Neural cell (in vitro differentiated cells): ENCODE data around the gene RANBP10. TPM values are rescaled to one million over a fixed set of nuclear protein-coding genes. Genes with fewer than 3 reads are reported as not detected.

ENCODE experiments used
- H2AFZ ChIP-seq: fragments of 200-600, 300-800 bp; sonication (generic), shearing (Covaris generic); 2 replicates; pipeline ENCODE4 v1.6.0; 2014; ENCODE audit warnings: low read depth, mild to moderate bottlenecking, antibody characterized with exemption, low read length, moderate library complexity
- H3F3A ChIP-seq: fragments of 200-600 bp; shearing (Covaris generic); 2 replicates; pipeline ENCODE4 v1.6.1; 2016; ENCODE audit warnings: mild to moderate bottlenecking, moderate library complexity, mixed read lengths, antibody characterized with exemption, low read length; ENCODE audit not compliant: insufficient read depth, poor library complexity, severe bottlenecking
- H3K27ac ChIP-seq: fragments of 200-600, 300-800 bp; sonication (generic), shearing (Covaris generic); 2 replicates; pipeline ENCODE4 v1.5.1; 2014; ENCODE audit warnings: mild to moderate bottlenecking, low read length, moderate library complexity
- H3K27me3 ChIP-seq: fragments of 300-800, 200-600 bp; sonication (generic), shearing (Covaris generic); 2 replicates; pipeline ENCODE4 v1.6.0; 2014; ENCODE audit warnings: mild to moderate bottlenecking, low read depth, low read length, moderate library complexity; ENCODE audit not compliant: insufficient read depth
- H3K36me3 ChIP-seq: fragments of 300-800, 200-600 bp; sonication (generic), shearing (Covaris generic); 2 replicates; pipeline ENCODE4 v1.5.1; 2014; ENCODE audit warnings: mild to moderate bottlenecking, antibody characterized with exemption, low read length, moderate library complexity; ENCODE audit not compliant: insufficient read depth
- H3K4me2 ChIP-seq: fragments of 300-800, 200-600 bp; sonication (generic), shearing (Covaris generic); 2 replicates; pipeline ENCODE4 v1.6.0; 2014; ENCODE audit warnings: mild to moderate bottlenecking, low read length
- H3K4me3 ChIP-seq: fragments of 300-800, 200-600 bp; sonication (generic), shearing (Covaris generic); 2 replicates; pipeline ENCODE4 v1.5.1; 2014; ENCODE audit warnings: mild to moderate bottlenecking, low read length, moderate library complexity
- H3K79me2 ChIP-seq: fragments of 200-600 bp; shearing (Covaris generic); replicated peaks from 2 replicates; pipeline ENCODE4 v1.6.0; 2014; ENCODE audit warnings: mild to moderate bottlenecking, low read length, moderate library complexity; ENCODE audit not compliant: insufficient read depth
- H3K9ac ChIP-seq: fragments of 300-800, 200-600 bp; sonication (generic), shearing (Covaris generic); 2 replicates; pipeline ENCODE4 v1.6.1; 2016; ENCODE audit warnings: mild to moderate bottlenecking, low read length, mixed read lengths
- H3K9me2 ChIP-seq: fragments of 200-600 bp; shearing (Covaris generic); 2 replicates; pipeline ENCODE4 v1.6.1; 2016; ENCODE audit warnings: mild to moderate bottlenecking, low read length, mixed read lengths; ENCODE audit not compliant: insufficient read depth
- H3K9me3 ChIP-seq: fragments of 200-600, 300-800 bp; sonication (generic), shearing (Covaris generic); 2 replicates; pipeline ENCODE4 v1.6.1; 2016; ENCODE audit warnings: mild to moderate bottlenecking, mixed run types, low read length, moderate library complexity, mixed read lengths
- H4K20me1 ChIP-seq: fragments of 200-600 bp; shearing (Covaris generic); 2 replicates; pipeline ENCODE4 v1.6.1; 2016; ENCODE audit warnings: mild to moderate bottlenecking, mixed run types; ENCODE audit not compliant: insufficient read depth
- EP300 ChIP-seq: fragments of 450-650 bp; conservative IDR thresholded peaks from 2 replicates; pipeline ENCODE4 v1.6.1; 2014; ENCODE audit warnings: antibody characterized with exemption, mild to moderate bottlenecking, moderate library complexity; ENCODE audit not compliant: poor library complexity, severe bottlenecking
- EZH2 ChIP-seq: fragments of 200-600, 300-800 bp; shearing (Covaris generic), sonication (generic); IDR thresholded peaks from 2 replicates; pipeline ENCODE4 v1.6.1; 2014; ENCODE audit warnings: antibody characterized with exemption, low read length, borderline replicate concordance, mild to moderate bottlenecking; ENCODE audit not compliant: insufficient read depth, poor library complexity, severe bottlenecking
- MXI1 ChIP-seq: fragments of 450-650 bp; conservative IDR thresholded peaks from 2 replicates; pipeline ENCODE4 v1.6.1; 2014; ENCODE audit warnings: antibody characterized with exemption, mild to moderate bottlenecking; ENCODE audit not compliant: poor library complexity, severe bottlenecking
- POLR2AphosphoS5 ChIP-seq: IDR thresholded peaks from 2 replicates; pipeline ENCODE4 v1.6.1; 2012
- RAD21 ChIP-seq: fragments of 450-650 bp; conservative IDR thresholded peaks from 2 replicates; pipeline ENCODE4 v1.6.1; 2014; ENCODE audit warnings: antibody characterized with exemption, mild to moderate bottlenecking, moderate library complexity
- SMC3 ChIP-seq: fragments of 450-650 bp; conservative IDR thresholded peaks from 2 replicates; pipeline ENCODE4 v1.6.1; 2014; ENCODE audit warnings: antibody characterized with exemption, mild to moderate bottlenecking, moderate library complexity; ENCODE audit not compliant: poor library complexity
- TAF1 ChIP-seq: IDR thresholded peaks from 2 replicates; pipeline ENCODE4 v1.6.1; 2012; ENCODE audit warnings: low read depth
- polyA plus RNA-seq: library from polyadenylated mRNA; depleted of rRNA; stranded (reverse); fragments of >200 nt; gene quantifications from 2 replicates; pipeline ENCODE4 v1.2.3, GENCODE V29; 2014
- TF ChIP-seq, protein P1 (sequence below): fragments of 450-650 bp; IDR thresholded peaks from 2 replicates; pipeline ENCODE4 v1.5.1; 2014; ENCODE audit warnings: antibody characterized with exemption, mild to moderate bottlenecking, moderate library complexity; ENCODE audit not compliant: poor library complexity, severe bottlenecking
- TF ChIP-seq, protein P2 (sequence below): IDR thresholded peaks from 2 replicates; pipeline ENCODE4 v1.6.1; 2012; ENCODE audit warnings: borderline replicate concordance

RANBP10 gene
- polyA plus RNA-seq, 1 donor from 2014 or later = 10.9 TPM

DNA sequence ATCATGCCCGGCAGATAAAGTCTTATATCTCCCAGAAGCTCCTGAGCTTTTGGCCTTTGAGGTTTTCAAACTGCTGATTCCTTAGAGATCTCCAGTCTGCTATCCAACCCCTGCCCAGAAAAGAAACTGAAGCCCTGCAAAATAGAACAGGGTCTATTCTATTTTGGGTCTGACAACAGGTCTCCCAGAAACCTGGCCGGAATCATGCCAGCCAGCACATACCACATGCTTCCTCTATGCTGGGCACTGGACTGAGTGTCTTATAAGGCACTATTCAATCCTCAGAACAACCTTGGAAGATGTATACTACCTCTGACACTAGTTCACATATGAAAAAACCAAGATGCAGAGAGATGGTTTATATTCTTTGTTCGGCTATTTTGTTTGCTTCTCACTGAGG lies 66.0 kb downstream of the RANBP10 start:
- Histone ChIP-seq H3K9me2 (no peaks in the 10 kb centered on the region), H3K27ac (no peak overlapping the region), H3K9ac (no peak overlapping the region), H3K4me3 (no peak overlapping the region), H4K20me1 (no peaks in the 10 kb centered on the region), H3F3A (no peaks in the 10 kb centered on the region), H3K36me3 (no peaks in the 10 kb centered on the region), H3K9me3 (no peaks in the 10 kb centered on the region), H3K79me2 (no peaks in the 10 kb centered on the region), H3K27me3 (no peaks in the 10 kb centered on the region), H3K4me2 (no peak overlapping the region), H2AFZ (no peak overlapping the region)
- no peak for TF ChIP-seq RAD21

DNA sequence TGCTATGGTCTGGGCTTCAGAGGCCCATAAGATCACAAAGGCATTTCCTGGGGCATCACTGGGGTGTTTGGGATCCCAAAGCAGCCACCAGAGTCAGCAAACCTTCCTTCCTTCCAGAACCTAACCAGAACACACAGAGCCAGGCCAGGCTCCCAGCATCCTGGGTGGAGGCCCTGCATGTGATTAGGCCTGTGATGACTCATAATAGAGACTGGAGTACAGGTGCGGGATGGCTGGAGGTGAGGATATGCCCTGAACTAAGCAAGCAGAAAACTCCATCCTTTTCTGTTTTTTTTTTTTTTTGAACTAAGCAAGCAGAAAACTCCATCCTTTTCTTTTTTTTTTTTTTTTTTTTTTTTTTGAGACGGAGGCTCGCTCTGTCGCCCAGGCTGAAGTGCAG lies 69.5 kb downstream of the RANBP10 start:
- no peaks in the 10 kb centered on the region for H3K36me3 ChIP-seq
- H3K27ac ChIP-seq = no peak overlapping the region
- no peaks in the 10 kb centered on the region for H3K79me2 ChIP-seq
- no peaks in the 10 kb centered on the region for H3K9me3 ChIP-seq
- no peak overlapping the region for H3K4me3 ChIP-seq
- no peaks in the 10 kb centered on the region for H3K9me2 ChIP-seq
- H4K20me1 ChIP-seq = no peaks in the 10 kb centered on the region
- no peak overlapping the region for H3K9ac ChIP-seq
- H3K27me3 ChIP-seq = no peaks in the 10 kb centered on the region
- TF ChIP-seq, protein P1, sequence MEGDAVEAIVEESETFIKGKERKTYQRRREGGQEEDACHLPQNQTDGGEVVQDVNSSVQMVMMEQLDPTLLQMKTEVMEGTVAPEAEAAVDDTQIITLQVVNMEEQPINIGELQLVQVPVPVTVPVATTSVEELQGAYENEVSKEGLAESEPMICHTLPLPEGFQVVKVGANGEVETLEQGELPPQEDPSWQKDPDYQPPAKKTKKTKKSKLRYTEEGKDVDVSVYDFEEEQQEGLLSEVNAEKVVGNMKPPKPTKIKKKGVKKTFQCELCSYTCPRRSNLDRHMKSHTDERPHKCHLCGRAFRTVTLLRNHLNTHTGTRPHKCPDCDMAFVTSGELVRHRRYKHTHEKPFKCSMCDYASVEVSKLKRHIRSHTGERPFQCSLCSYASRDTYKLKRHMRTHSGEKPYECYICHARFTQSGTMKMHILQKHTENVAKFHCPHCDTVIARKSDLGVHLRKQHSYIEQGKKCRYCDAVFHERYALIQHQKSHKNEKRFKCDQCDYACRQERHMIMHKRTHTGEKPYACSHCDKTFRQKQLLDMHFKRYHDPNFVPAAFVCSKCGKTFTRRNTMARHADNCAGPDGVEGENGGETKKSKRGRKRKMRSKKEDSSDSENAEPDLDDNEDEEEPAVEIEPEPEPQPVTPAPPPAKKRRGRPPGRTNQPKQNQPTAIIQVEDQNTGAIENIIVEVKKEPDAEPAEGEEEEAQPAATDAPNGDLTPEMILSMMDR = no peak
- TF ChIP-seq RAD21 (no peak), EP300 (no peak)
- TF ChIP-seq, protein P2, sequence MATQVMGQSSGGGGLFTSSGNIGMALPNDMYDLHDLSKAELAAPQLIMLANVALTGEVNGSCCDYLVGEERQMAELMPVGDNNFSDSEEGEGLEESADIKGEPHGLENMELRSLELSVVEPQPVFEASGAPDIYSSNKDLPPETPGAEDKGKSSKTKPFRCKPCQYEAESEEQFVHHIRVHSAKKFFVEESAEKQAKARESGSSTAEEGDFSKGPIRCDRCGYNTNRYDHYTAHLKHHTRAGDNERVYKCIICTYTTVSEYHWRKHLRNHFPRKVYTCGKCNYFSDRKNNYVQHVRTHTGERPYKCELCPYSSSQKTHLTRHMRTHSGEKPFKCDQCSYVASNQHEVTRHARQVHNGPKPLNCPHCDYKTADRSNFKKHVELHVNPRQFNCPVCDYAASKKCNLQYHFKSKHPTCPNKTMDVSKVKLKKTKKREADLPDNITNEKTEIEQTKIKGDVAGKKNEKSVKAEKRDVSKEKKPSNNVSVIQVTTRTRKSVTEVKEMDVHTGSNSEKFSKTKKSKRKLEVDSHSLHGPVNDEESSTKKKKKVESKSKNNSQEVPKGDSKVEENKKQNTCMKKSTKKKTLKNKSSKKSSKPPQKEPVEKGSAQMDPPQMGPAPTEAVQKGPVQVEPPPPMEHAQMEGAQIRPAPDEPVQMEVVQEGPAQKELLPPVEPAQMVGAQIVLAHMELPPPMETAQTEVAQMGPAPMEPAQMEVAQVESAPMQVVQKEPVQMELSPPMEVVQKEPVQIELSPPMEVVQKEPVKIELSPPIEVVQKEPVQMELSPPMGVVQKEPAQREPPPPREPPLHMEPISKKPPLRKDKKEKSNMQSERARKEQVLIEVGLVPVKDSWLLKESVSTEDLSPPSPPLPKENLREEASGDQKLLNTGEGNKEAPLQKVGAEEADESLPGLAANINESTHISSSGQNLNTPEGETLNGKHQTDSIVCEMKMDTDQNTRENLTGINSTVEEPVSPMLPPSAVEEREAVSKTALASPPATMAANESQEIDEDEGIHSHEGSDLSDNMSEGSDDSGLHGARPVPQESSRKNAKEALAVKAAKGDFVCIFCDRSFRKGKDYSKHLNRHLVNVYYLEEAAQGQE = no peak
- H3F3A ChIP-seq = no peaks in the 10 kb centered on the region
- no peak overlapping the region for H3K4me2 ChIP-seq
- no peak overlapping the region for H2AFZ ChIP-seq

DNA sequence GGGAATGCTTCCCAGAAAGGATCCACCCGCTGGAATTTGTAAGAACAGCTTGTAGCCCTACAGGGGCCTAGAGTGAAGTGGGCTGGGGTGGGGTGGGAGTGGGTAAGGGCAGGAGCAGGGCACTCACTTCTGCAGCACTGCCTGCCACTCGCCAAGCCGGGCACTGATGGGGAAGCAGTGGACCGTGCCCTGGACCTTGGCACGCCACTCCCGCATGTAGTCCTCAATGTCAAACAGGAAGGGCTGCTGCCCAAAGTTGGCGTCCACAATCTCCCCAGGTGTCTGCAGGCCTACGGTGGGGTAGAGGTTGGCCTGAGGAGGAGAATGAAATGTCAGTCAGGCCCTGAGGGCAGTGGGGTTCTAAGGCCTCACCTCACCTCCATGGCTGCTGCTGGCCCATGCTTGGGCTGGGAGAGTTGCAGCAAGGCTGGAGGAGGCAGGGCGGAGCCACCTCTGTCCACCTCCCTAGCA lies 71.6 kb downstream of the RANBP10 start:
- Histone ChIP-seq H3K9ac (no peak overlapping the region), H3K27ac (no peak overlapping the region)

More for the DNA sequence above, 71.6 kb downstream of the RANBP10 start:
- Histone ChIP-seq H3F3A (no peaks in the 10 kb centered on the region), H3K4me3 (no peak overlapping the region), H4K20me1 (no peaks in the 10 kb centered on the region), H3K4me2 (no peak overlapping the region), H3K79me2 (no peaks in the 10 kb centered on the region), H3K9me2 (no peaks in the 10 kb centered on the region), H3K9me3 (no peaks in the 10 kb centered on the region), H3K36me3 (no peaks in the 10 kb centered on the region), H2AFZ (no peak overlapping the region), H3K27me3 (no peaks in the 10 kb centered on the region)
- TF ChIP-seq EZH2 (no peak), MXI1 (no peak), EP300 (no peak), TAF1 (no peak), RAD21 (no peak), SMC3 (no peak), POLR2AphosphoS5 (no peak)
- TF ChIP-seq, protein P1 = no peak
- TF ChIP-seq, protein P2 = no peak
